Measurements from ENCODE around the gene MOB3A.

MOB3A gene

GRCh38 chr19:2051773-2052704 is 44.1 kb downstream of the MOB3A start:
- peak overlapping the region; percentile 87 for H3K27ac ChIP-seq
- TF ChIP-seq ZFX (IDR thresholded peaks at IDR 0.05; ENCODE audit: borderline replicate concordance) (no peak), CTCF (IDR thresholded peaks at IDR 0.05) (no peak)

- TF ChIP-seq CTCF (IDR thresholded peaks at IDR 0.05), result peak; percentile 71
- no peak for TF ChIP-seq ZFX (IDR thresholded peaks at IDR 0.05; ENCODE audit: borderline replicate concordance)
- peak within 1 kb of the TSS; percentile 87 for H3K27ac ChIP-seq
Measured at GRCh38 chr19:2050991-2051772, 44.9 kb downstream of the MOB3A start, which contains the start of gene MKNK2. MKNK2 (minus strand) TSS chr19:2051244; CDS start chr19:2050851, 393 bp downstream.

- H3K27ac ChIP-seq, result peak overlapping the region; percentile 87
Measured at GRCh38 chr19:2050349-2050990, 45.7 kb downstream of the MOB3A start.

GRCh38 chr19:2049741-2050348 is 46.3 kb downstream of the MOB3A start:
- H3K27ac ChIP-seq, result peak overlapping the region; percentile 87
- TF ChIP-seq CTCF (IDR thresholded peaks at IDR 0.05), result no peak
- TF ChIP-seq ZFX (IDR thresholded peaks at IDR 0.05; ENCODE audit: borderline replicate concordance), result no peak

More at GRCh38 chr19:2050349-2050990, 45.7 kb downstream of the MOB3A start:
- TF ChIP-seq CTCF (IDR thresholded peaks at IDR 0.05), result no peak

- peak overlapping the region; percentile 87 for H3K27ac ChIP-seq
- TF ChIP-seq ZFX (IDR thresholded peaks at IDR 0.05; ENCODE audit: borderline replicate concordance) (no peak), CTCF (IDR thresholded peaks at IDR 0.05) (no peak)
Measured at GRCh38 chr19:2048959-2049740, 47.0 kb downstream of the MOB3A start.

Data from 22Rv1 (cell line).